SK-N-SH (cell line): ENCODE results near the gene PRSS16. TPM values are rescaled to one million over a fixed set of nuclear protein-coding genes. Genes with fewer than 3 reads are reported as not detected.

Source experiments
- CTCF ChIA-PET: fragments of 300-600, 350-600 bp; formaldehyde crosslinking; extraction: SDS; loops from one replicate; lab custom pipeline; 2021; lab: Yijun Ruan, JAX
- POLR2A ChIA-PET: fragments of 350-600 bp; sonication (Branson Sonifier 250); formaldehyde crosslinking; extraction: SDS; loops from one replicate; lab custom pipeline; 2020; ENCODE audit warnings: antibody characterized with exemption, inconsistent platforms; lab: Yijun Ruan, JAX
- DNase-seq: peaks from one replicate; pipeline ENCODE4 v3.0.0; 2012
- H2AFZ ChIP-seq: fragments of 200-600 bp; sonication (generic); 2 replicates; pipeline ENCODE4 v1.8.1; 2016; ENCODE audit warnings: antibody characterized with exemption, mild to moderate bottlenecking, low read depth
- H3F3A ChIP-seq: fragments of 200-600 bp; sonication (generic); replicated peaks from 2 replicates; pipeline ENCODE3; 2016; ENCODE audit warnings: antibody characterized with exemption, mild to moderate bottlenecking; ENCODE audit not compliant: insufficient read depth
- H3K27ac ChIP-seq, 2 experiments: fragments of 200-500 bp in 1 of 2; fragments of 200-600 bp in 1 of 2; sonication (Bioruptor generic) in 1 of 2; sonication (generic), shearing (Covaris generic) in 1 of 2; 2 replicates each; pipeline versions ENCODE4 v1.5.1 to v1.6.1; 2014 to 2016; ENCODE audit warnings: low read depth in 2 of 2, inconsistent platforms in 1 of 2, low read length in 1 of 2, mild to moderate bottlenecking in 1 of 2, mixed read lengths in 1 of 2
- H3K27me3 ChIP-seq: fragments of 200-600 bp; sonication (generic), shearing (Covaris generic); 2 replicates; pipeline ENCODE4 v1.6.1; 2016; ENCODE audit warnings: mixed run types; ENCODE audit not compliant: insufficient read depth
- H3K36me3 ChIP-seq, 2 experiments: fragments of 200-500 bp in 1 of 2; fragments of 200-600 bp in 1 of 2; sonication (Bioruptor generic) in 1 of 2; sonication (generic) in 1 of 2; replicated peaks in 1 of 2; 2 replicates each; pipeline versions ENCODE3 to v1.5.1; 2014 to 2016; ENCODE audit warnings: low read length in 1 of 2, mild to moderate bottlenecking in 1 of 2; ENCODE audit not compliant: insufficient read depth in 2 of 2, control insufficient read depth in 1 of 2
- H3K4me1 ChIP-seq, 2 experiments: fragments of 200-500 bp in 1 of 2; fragments of 200-600 bp in 1 of 2; sonication (Bioruptor generic) in 1 of 2; sonication (generic), shearing (Covaris generic) in 1 of 2; 2 replicates each; pipeline versions ENCODE4 v1.5.1 to v1.6.1; 2014 to 2016; ENCODE audit warnings: low read depth in 1 of 2, low read length in 1 of 2, mixed run types in 1 of 2; ENCODE audit not compliant: insufficient read depth in 2 of 2, control insufficient read depth in 1 of 2
- H3K4me2 ChIP-seq: fragments of 200-600 bp; sonication (generic), shearing (Covaris generic); 2 replicates; pipeline ENCODE4 v1.6.1; 2017; ENCODE audit warnings: mixed run types
- H3K4me3 ChIP-seq, 2 experiments: fragments of 200-500 bp in 1 of 2; fragments of 200-600 bp in 1 of 2; sonication (Bioruptor generic) in 1 of 2; sonication (generic), shearing (Covaris generic) in 1 of 2; 2 replicates each; pipeline versions ENCODE4 v1.5.1 to v1.8.1; 2014 to 2016; ENCODE audit warnings: low read depth in 2 of 2, inconsistent platforms in 1 of 2, low read length in 1 of 2, mild to moderate bottlenecking in 1 of 2, mixed read lengths in 1 of 2, moderate library complexity in 1 of 2
- H3K79me2 ChIP-seq: fragments of 200-600 bp; sonication (generic); 2 replicates; pipeline ENCODE4 v1.8.1; 2017; ENCODE audit warnings: mild to moderate bottlenecking; ENCODE audit not compliant: insufficient read depth
- H3K9ac ChIP-seq: fragments of 200-600 bp; sonication (generic); 2 replicates; pipeline ENCODE4 v1.6.1; 2017; ENCODE audit warnings: mixed run types
- H3K9me2 ChIP-seq: fragments of 200-600 bp; sonication (generic); 2 replicates; pipeline ENCODE4 v1.6.1; 2017; ENCODE audit warnings: mixed run types
- H3K9me3 ChIP-seq: fragments of 200-600 bp; sonication (generic); 2 replicates; pipeline ENCODE4 v1.6.1; 2017; ENCODE audit warnings: mixed run types, mild to moderate bottlenecking, moderate library complexity
- H4K20me1 ChIP-seq: fragments of 200-600 bp; sonication (generic); 2 replicates; pipeline ENCODE4 v1.6.1; 2017; ENCODE audit warnings: mild to moderate bottlenecking, mixed run types; ENCODE audit not compliant: insufficient read depth
- CHD2 ChIP-seq: fragments of 150-350 bp; IDR thresholded peaks from 2 replicates; pipeline ENCODE4 v1.6.1; 2018; ENCODE audit warnings: low read length; ENCODE audit not compliant: partially characterized antibody
- ELF1 ChIP-seq: IDR thresholded peaks from 2 replicates; pipeline ENCODE4 v1.4.0; 2012
- EZH2phosphoT487 ChIP-seq: fragments of 200-600 bp; sonication (generic); IDR thresholded peaks from 2 replicates; pipeline ENCODE4 v1.6.1; 2017; ENCODE audit warnings: low read depth, mixed run types, mild to moderate bottlenecking, antibody characterized with exemption, moderate library complexity, borderline replicate concordance
- FOSL2 ChIP-seq: IDR thresholded peaks from 2 replicates; pipeline ENCODE4 v1.4.0; 2012; ENCODE audit warnings: low read depth, mild to moderate bottlenecking, moderate library complexity, borderline replicate concordance
- FOXJ3 ChIP-seq: sonication (generic); formaldehyde crosslinking; IDR thresholded peaks from 2 replicates; pipeline ENCODE4 v1.5.1; 2020; ENCODE audit warnings: mild to moderate bottlenecking, missing genetic modification reagents
- FOXM1 ChIP-seq: IDR thresholded peaks from 2 replicates; pipeline ENCODE4 v1.4.0; 2012; ENCODE audit warnings: low read depth, mild to moderate bottlenecking
- GATA2 ChIP-seq: sonication (generic); formaldehyde crosslinking; IDR thresholded peaks from 2 replicates; pipeline ENCODE4 v1.5.0; 2020; ENCODE audit warnings: mild to moderate bottlenecking, missing genetic modification reagents
- JUND ChIP-seq: IDR thresholded peaks from 2 replicates; pipeline ENCODE4 v1.4.0; 2012
- MAX ChIP-seq: IDR thresholded peaks from 2 replicates; pipeline ENCODE4 v1.4.0; 2012; ENCODE audit warnings: low read depth
- MXI1 ChIP-seq: IDR thresholded peaks from 2 replicates; pipeline ENCODE4 v1.6.1; 2012; ENCODE audit warnings: mild to moderate bottlenecking, low read depth, low read length, improper control_type of control experiment
- NRF1 ChIP-seq: IDR thresholded peaks from 2 replicates; pipeline ENCODE4 v1.6.1; 2012; ENCODE audit warnings: low read depth, mild to moderate bottlenecking, low read length
- POLR2AphosphoS5 ChIP-seq: IDR thresholded peaks from 2 replicates; pipeline ENCODE4 v1.6.1; 2012; ENCODE audit warnings: low read depth, low read length
- RCOR1 ChIP-seq: fragments of 150-350 bp; IDR thresholded peaks from 2 replicates; pipeline ENCODE4 v1.6.1; 2017; ENCODE audit warnings: antibody characterized with exemption, low read length
- RFX5 ChIP-seq: IDR thresholded peaks from 2 replicates; pipeline ENCODE4 v1.6.1; 2012; ENCODE audit warnings: mild to moderate bottlenecking, improper control_type of control experiment, low read length
- RXRA ChIP-seq: IDR thresholded peaks from 2 replicates; pipeline ENCODE4 v1.4.0; 2012; ENCODE audit warnings: low read depth, mild to moderate bottlenecking, borderline replicate concordance
- SIN3A ChIP-seq: IDR thresholded peaks from 2 replicates; pipeline ENCODE4 v1.6.1; 2012; ENCODE audit warnings: low read depth, mild to moderate bottlenecking, low read length, moderate library complexity, borderline replicate concordance
- SMC3 ChIP-seq: IDR thresholded peaks from 2 replicates; pipeline ENCODE4 v1.6.1; 2012; ENCODE audit warnings: low read depth, low read length, improper control_type of control experiment
- TAF1 ChIP-seq: IDR thresholded peaks from 2 replicates; pipeline ENCODE4 v1.6.1; 2012; ENCODE audit warnings: low read depth, mild to moderate bottlenecking, low read length, moderate library complexity, borderline replicate concordance
- TCF12 ChIP-seq: IDR thresholded peaks from 2 replicates; pipeline ENCODE4 v1.4.0; 2012
- TEAD4 ChIP-seq: IDR thresholded peaks from 2 replicates; pipeline ENCODE4 v1.4.0; 2012; ENCODE audit warnings: mild to moderate bottlenecking, borderline replicate concordance; ENCODE audit not compliant: insufficient read depth
- USF1 ChIP-seq: IDR thresholded peaks from 2 replicates; pipeline ENCODE4 v1.4.0; 2012; ENCODE audit warnings: low read depth, borderline replicate concordance
- YY1 ChIP-seq: IDR thresholded peaks from 2 replicates; pipeline ENCODE4 v1.4.0; 2012; ENCODE audit warnings: low read depth, mild to moderate bottlenecking
- WGBS: methylation state at CpG from one replicate; pipeline ENCODE4 v1.1.6; 2017; ENCODE audit warnings: low lambda C conversion rate; 5-methylcytosine and 5-hydroxymethylcytosine counted together
- polyA plus RNA-seq, 3 experiments: library from polyadenylated mRNA; depleted of rRNA; stranded (reverse); fragments of >200 nt; gene quantifications; 2 replicates each; pipeline ENCODE4 v1.2.3, GENCODE V29; 2012
- TF ChIP-seq, protein P1 (sequence below): IDR thresholded peaks from 2 replicates; pipeline ENCODE4 v1.4.0; 2012; ENCODE audit warnings: low read depth, borderline replicate concordance
- TF ChIP-seq, protein P2 (sequence below): fragments of 150-350 bp; IDR thresholded peaks from 2 replicates; pipeline ENCODE4 v1.6.1; 2016; ENCODE audit warnings: mild to moderate bottlenecking, low read depth, low read length

Gene PRSS16
- polyA plus RNA-seq, 1 of the 3 experiments (the other 2 are of a cell fraction): 0.07 TPM

DNA sequence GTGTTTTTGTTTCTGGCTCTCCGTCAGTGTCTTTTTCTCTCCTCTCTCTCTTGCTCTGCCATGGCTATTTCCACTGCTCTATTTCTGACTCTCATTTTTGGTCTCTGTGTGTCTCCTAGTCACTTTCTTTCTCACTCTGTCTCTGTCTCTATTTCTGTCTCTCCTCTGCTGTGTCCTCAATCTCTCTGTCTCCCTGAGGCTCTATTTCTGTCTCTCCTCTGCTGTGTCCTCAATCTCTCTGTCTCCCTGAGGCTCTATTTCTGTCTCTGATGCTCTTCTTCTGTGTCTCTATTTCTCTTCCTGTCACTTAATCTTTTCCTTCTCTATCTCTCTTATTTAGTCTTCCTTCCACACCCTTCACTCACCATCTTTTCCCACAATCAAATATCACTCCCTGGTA is 8.4 kb downstream of the PRSS16 start:
- Histone ChIP-seq H3F3A (no peaks in the 10 kb centered on the region), H3K36me3 (no peaks in the 10 kb centered on the region), H3K79me2 (no peaks in the 10 kb centered on the region), H3K27me3 (peaks cover 82% of the 10 kb centered on the region), H3K4me1 (peaks cover 0 to 6% of the 10 kb centered on the region in 2 experiments; a peak in 1 of 4 replicates), H3K4me2 (no peak overlapping the region), H3K4me3 (no peak overlapping the region), H4K20me1 (no peaks in the 10 kb centered on the region), H3K27ac (no peak overlapping the region), H2AFZ (no peak overlapping the region), H3K9ac (no peak overlapping the region), H3K9me2 (no peaks in the 10 kb centered on the region), H3K9me3 (no peaks in the 10 kb centered on the region)
- POLR2A ChIA-PET: no interaction called here
- no peak for DNase-seq
- CTCF ChIA-PET: no interaction called here
- 18% methylated on average over 1 of the region's 1 CpG for WGBS
- TF ChIP-seq RXRA (no peak), USF1 (no peak), FOXJ3 (CRISPR knock-in tag) (no peak), GATA2 (CRISPR knock-in tag) (no peak), SIN3A (no peak), FOXM1 (no peak), RFX5 (no peak), TAF1 (no peak), MAX (no peak), FOSL2 (no peak), TCF12 (no peak), SMC3 (no peak), MXI1 (no peak), CHD2 (no peak), ELF1 (no peak), NRF1 (no peak)
- TF ChIP-seq, protein P1, sequence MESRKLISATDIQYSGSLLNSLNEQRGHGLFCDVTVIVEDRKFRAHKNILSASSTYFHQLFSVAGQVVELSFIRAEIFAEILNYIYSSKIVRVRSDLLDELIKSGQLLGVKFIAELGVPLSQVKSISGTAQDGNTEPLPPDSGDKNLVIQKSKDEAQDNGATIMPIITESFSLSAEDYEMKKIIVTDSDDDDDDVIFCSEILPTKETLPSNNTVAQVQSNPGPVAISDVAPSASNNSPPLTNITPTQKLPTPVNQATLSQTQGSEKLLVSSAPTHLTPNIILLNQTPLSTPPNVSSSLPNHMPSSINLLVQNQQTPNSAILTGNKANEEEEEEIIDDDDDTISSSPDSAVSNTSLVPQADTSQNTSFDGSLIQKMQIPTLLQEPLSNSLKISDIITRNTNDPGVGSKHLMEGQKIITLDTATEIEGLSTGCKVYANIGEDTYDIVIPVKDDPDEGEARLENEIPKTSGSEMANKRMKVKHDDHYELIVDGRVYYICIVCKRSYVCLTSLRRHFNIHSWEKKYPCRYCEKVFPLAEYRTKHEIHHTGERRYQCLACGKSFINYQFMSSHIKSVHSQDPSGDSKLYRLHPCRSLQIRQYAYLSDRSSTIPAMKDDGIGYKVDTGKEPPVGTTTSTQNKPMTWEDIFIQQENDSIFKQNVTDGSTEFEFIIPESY: no peak

DNA sequence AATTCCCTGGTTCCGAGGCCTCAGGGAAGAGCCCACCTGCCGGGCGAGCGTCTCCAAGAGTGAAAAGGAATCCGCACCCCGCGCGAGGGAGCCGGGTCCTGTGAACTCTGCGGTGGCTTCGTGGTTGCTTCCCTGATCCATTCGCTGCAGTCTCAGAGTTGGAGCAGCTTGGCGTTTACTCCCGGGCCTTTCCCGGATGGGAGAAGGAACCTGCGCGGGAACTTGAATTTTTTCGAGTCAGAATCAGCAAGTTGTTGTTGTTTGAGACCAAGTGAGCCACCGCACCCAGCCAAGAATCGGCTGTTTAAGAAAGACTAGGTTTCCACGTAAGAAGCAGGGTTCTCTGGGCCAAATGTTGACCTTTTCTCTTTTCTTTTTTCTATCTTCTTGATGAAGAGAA is 12.9 kb downstream of the PRSS16 start:
- no peak overlapping the region for H3K27ac ChIP-seq
- H3K4me2 ChIP-seq: 0 out of 2 replicates have a peak overlapping the region, but pooled peaks have one; percentile 33
- no peak for DNase-seq
- ChIA-PET POLR2A (no interaction called here), CTCF (interaction anchor here (0.6 kb wide), 1 partner anchor 417 kb away, joined by 3 read pairs; no protein-coding TSS in a partner anchor)
- no peaks in the 10 kb centered on the region for H4K20me1 ChIP-seq
- H3K4me1 ChIP-seq: no peaks in the 10 kb centered on the region
- no peak overlapping the region for H3K9ac ChIP-seq
- H2AFZ ChIP-seq: no peak overlapping the region; the same call in 1 of the 2 replicates
- H3K4me3 ChIP-seq: no peak overlapping the region
- no peaks in the 10 kb centered on the region for H3F3A ChIP-seq
- H3K9me2 ChIP-seq: no peaks in the 10 kb centered on the region
- no peaks in the 10 kb centered on the region for H3K36me3 ChIP-seq
- WGBS: 25% methylated on average over 13 of the region's 21 CpGs
- H3K9me3 ChIP-seq: no peaks in the 10 kb centered on the region
- peaks cover 69% of the 10 kb centered on the region for H3K27me3 ChIP-seq
- H3K79me2 ChIP-seq: no peaks in the 10 kb centered on the region
- TF ChIP-seq TEAD4: no peak
- no peak for TF ChIP-seq CHD2
- TF ChIP-seq MAX: no peak
- TF ChIP-seq EZH2phosphoT487: no peak
- TF ChIP-seq FOSL2: no peak
- no peak for TF ChIP-seq GATA2 (CRISPR knock-in tag)
- TF ChIP-seq YY1: no peak
- no peak for TF ChIP-seq FOXM1
- TF ChIP-seq, protein P2, sequence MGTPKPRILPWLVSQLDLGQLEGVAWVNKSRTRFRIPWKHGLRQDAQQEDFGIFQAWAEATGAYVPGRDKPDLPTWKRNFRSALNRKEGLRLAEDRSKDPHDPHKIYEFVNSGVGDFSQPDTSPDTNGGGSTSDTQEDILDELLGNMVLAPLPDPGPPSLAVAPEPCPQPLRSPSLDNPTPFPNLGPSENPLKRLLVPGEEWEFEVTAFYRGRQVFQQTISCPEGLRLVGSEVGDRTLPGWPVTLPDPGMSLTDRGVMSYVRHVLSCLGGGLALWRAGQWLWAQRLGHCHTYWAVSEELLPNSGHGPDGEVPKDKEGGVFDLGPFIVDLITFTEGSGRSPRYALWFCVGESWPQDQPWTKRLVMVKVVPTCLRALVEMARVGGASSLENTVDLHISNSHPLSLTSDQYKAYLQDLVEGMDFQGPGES: no peak
- no peak for TF ChIP-seq POLR2AphosphoS5
- no peak for TF ChIP-seq MXI1
- TF ChIP-seq JUND: no peak
- no peak for TF ChIP-seq RCOR1
- no peak for TF ChIP-seq ELF1
